GM12872 (cell line): Measurements from ENCODE around the gene LDHAL6A.

Source experiments
- TF ChIP-seq, protein P1 (sequence below): IDR thresholded peaks from 3 replicates; pipeline ENCODE4 v1.5.1; 2011; ENCODE audit warnings: low read depth, mild to moderate bottlenecking, low read length, moderate library complexity; ENCODE audit not compliant: insufficient read depth

Gene LDHAL6A

DNA sequence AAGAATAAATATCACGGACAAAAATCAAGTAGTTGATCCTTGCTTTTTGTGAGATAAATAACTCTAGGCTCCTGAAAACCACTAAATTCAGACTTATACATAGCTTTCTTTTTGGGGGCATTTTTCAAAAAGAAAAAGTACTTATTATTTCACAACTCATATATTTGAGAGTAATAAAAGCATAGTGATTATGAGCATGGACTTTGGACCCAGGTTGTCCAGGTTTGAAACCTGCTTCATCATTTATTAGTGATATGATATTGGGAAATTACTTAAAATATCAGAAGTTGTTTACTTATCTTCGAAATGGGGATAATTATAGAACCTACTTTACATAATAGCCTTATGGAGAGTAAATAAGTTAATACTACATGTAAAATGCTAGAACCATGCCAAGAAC is 17.0 kb upstream of the LDHAL6A start:
- TF ChIP-seq, protein P1, sequence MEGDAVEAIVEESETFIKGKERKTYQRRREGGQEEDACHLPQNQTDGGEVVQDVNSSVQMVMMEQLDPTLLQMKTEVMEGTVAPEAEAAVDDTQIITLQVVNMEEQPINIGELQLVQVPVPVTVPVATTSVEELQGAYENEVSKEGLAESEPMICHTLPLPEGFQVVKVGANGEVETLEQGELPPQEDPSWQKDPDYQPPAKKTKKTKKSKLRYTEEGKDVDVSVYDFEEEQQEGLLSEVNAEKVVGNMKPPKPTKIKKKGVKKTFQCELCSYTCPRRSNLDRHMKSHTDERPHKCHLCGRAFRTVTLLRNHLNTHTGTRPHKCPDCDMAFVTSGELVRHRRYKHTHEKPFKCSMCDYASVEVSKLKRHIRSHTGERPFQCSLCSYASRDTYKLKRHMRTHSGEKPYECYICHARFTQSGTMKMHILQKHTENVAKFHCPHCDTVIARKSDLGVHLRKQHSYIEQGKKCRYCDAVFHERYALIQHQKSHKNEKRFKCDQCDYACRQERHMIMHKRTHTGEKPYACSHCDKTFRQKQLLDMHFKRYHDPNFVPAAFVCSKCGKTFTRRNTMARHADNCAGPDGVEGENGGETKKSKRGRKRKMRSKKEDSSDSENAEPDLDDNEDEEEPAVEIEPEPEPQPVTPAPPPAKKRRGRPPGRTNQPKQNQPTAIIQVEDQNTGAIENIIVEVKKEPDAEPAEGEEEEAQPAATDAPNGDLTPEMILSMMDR: no peak

DNA sequence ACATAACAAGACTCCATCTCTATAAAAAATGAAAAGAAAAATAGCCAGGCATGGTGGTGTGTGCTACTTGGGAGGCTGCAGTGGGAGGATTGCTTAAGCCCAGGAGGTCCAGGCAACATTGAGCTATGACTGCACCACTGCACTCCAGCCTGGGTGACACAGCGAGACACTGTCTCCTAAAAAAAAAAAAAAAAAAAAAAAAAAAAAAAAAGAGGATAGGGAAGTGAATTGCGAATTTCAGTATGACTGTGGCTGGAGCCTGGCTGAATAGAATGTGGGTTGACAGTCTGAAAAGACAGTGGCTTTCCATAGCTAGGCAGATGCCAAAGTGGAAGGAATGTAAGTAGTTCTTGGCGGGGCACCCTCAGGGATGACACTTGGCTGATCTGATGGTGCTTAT is 6.4 kb upstream of the LDHAL6A start:
- TF ChIP-seq, protein P1: no peak

DNA sequence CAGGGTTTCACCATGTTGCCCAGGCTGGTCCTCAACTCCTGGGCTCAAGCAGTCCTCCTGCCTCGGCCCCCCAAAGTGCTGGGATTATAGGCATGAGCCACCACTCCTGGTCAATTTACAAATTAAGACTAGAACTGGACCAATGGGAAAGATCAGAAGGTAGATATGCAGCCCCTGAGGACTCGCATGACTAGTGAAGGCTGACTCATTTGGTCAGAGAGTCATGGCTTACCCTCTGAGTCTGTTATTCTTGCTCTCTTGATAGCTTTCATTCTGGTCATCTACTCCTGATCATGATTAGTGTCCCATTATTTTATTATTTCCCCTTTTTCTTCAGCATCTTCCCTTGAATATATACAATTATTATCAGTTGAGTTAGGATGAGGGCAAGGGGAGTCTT is 2.7 kb upstream of the LDHAL6A start:
- TF ChIP-seq, protein P1: no peak

DNA sequence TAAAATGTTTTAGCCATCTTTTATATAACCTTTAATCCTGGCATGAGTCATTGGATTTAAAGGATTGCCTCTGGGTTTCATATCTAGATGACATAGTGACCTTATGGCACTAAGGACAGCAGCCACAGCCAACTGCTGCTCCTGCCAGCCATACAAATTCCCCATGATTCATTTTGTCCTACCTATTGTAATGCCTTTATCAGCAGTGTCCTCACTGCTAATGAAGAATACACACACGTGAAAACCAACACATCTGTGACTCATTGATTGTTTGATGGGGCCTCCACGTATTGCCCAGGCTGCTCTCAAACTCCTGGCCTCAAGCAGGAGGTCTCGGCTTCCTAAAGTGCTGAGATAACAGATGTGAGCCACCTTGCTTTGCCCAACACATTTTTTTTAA is 1.8 kb downstream of the LDHAL6A start:
- TF ChIP-seq, protein P1: no peak

DNA sequence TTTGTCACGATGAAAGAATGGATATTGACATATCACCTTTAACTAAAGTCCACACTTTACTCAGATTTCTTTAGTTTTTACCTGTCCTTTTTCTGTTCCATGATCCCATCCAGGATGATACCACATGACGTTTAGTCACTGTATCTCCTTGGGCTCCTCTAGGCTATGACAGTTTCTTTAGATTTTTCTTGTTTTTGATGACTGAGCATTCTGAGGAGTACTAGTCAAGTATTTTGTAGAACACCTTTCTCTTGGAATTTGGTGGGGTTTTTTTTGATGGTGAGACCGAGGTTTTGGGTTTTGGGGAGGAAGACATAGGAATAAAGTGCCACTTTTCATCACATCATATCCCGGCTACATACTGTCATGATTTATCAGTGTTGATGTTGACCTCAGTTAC is 4.0 kb downstream of the LDHAL6A start:
- TF ChIP-seq, protein P1: no peak

DNA sequence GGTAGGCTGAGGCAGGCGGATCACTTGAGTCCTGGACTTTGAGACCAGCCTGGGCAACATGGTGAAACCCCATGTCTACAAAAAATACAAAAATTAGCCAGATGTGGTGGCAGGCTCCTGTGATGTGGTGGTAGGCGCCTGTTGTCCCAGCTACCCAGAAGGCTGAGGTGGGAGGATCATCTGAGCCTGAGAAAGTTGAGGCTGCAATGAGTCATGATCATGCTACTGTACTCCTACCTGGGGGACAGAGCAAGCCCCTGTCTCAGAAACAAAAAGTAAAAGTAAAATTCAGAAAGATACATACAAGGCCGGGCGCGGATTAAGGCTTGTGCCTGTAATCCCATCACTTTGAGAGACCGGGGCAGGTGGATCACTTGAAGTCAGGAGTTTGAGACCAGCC is 6.3 kb downstream of the LDHAL6A start:
- TF ChIP-seq, protein P1: no peak

DNA sequence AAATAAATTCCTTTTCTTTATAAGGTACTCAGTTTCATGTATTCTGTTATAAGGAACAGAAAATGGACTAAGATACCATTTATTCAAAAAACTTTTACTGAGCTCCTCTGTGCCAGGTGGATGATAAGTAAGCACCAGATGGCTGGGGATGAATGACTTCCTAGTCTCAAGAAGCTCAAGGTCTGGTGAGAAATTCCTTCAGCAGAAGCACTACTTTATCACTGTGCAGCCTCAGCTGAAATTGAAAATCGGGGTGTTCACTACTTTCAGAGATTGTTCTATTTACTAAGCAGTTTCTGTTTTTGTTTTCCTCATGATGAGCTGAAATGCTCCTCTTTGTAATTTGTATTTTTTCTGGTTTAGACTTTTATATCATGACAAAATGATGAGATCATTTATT is 7.8 kb downstream of the LDHAL6A start:
- TF ChIP-seq, protein P1: no peak

DNA sequence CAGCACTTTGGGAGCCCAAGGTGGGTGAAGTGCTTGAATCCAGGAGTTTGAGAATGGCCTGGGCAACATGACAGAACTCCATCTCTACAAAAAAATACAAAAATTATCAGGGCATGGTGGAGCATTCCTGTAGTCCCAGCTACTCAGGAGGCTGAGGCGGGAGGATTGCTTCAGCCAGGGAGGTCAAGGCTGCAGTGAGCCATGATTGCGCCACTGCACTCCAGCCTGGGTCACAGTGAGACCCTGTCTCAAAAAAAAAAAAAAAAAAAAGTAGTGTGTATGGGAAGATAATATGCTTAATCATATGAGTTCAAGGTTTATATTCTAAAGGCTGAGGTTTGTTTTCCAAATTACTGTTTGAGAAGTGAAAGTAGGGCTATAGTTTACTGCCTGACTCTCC is 10.7 kb downstream of the LDHAL6A start:
- TF ChIP-seq, protein P1: no peak
